ENCODE measurements around the gene FAM83G. TPM values are rescaled to one million over a fixed set of nuclear protein-coding genes. Genes with fewer than 3 reads are reported as not detected.
"Not testable (repeated sequence)": the region's sequence is repeated elsewhere in the genome, so short reads cannot be mapped to it uniquely, and the experiment has no call there.

Gene FAM83G
- polyA plus RNA-seq, 4 donors, result 0.91 to 8.1 (median 6.0) TPM

- DNase-seq (ENCODE audit: low read depth in 4 of 4, low spot score in 3 of 4), result no peak
Observed at GRCh38 chr17:18959071-18959844, 45.3 kb downstream of the FAM83G start.

GRCh38 chr17:18958611-18959010, 46.0 kb downstream of the FAM83G start:
- no peak for DNase-seq (ENCODE audit: low read depth in 4 of 4, low spot score in 3 of 4)

- DNase-seq (ENCODE audit: low read depth in 4 of 4, low spot score in 3 of 4), result no peak
Observed at GRCh38 chr17:18957831-18958230, 46.7 kb downstream of the FAM83G start.

- no peak for DNase-seq (ENCODE audit: low read depth in 4 of 4, low spot score in 3 of 4)
Observed at GRCh38 chr17:18956581-18956980, 48.0 kb downstream of the FAM83G start.

GRCh38 chr17:18956021-18956420, 48.5 kb downstream of the FAM83G start:
- DNase-seq (ENCODE audit: low read depth in 4 of 4, low spot score in 3 of 4), result not testable (repeated sequence)

GRCh38 chr17:18955009-18955408, 49.6 kb downstream of the FAM83G start:
- no peak for DNase-seq (ENCODE audit: low read depth in 4 of 4, low spot score in 3 of 4)

GRCh38 chr17:18954321-18954720, 50.2 kb downstream of the FAM83G start:
- no peak for DNase-seq (ENCODE audit: low read depth in 4 of 4, low spot score in 3 of 4)

GRCh38 chr17:18953231-18953728, 51.3 kb downstream of the FAM83G start:
- no peak for DNase-seq (ENCODE audit: low read depth in 4 of 4, low spot score in 3 of 4)

GRCh38 chr17:18951941-18952842, 52.4 kb downstream of the FAM83G start, which contains the start of gene SLC5A10:
Gene SLC5A10 (plus strand): TSS chr17:18952165. CDS start chr17:18952206, 41 bp downstream.
- no peak for DNase-seq (ENCODE audit: low read depth in 4 of 4, low spot score in 3 of 4)

- peak in 3 of 4 donors; percentile 40 to 57 (median 48) for DNase-seq (ENCODE audit: low read depth in 4 of 4, low spot score in 3 of 4)
Observed at GRCh38 chr17:18950944-18951905, 53.3 kb downstream of the FAM83G start.

- no peak for DNase-seq (ENCODE audit: low read depth in 4 of 4, low spot score in 3 of 4)
Observed at GRCh38 chr17:18950346-18950745, 54.2 kb downstream of the FAM83G start.

GRCh38 chr17:18949566-18949965, 55.0 kb downstream of the FAM83G start:
- no peak for DNase-seq (ENCODE audit: low read depth in 4 of 4, low spot score in 3 of 4)

GRCh38 chr17:18948476-18949006, 56.0 kb downstream of the FAM83G start:
- no peak for DNase-seq (ENCODE audit: low read depth in 4 of 4, low spot score in 3 of 4)

GRCh38 chr17:18947866-18948265, 56.7 kb downstream of the FAM83G start:
- DNase-seq (ENCODE audit: low read depth in 4 of 4, low spot score in 3 of 4), result no peak

GRCh38 chr17:18946536-18946935, 58.0 kb downstream of the FAM83G start:
- no peak for DNase-seq (ENCODE audit: low read depth in 4 of 4, low spot score in 3 of 4)

GRCh38 chr17:18944646-18945045, 59.9 kb downstream of the FAM83G start:
- no peak for DNase-seq (ENCODE audit: low read depth in 4 of 4, low spot score in 3 of 4)

- DNase-seq (ENCODE audit: low read depth in 4 of 4, low spot score in 3 of 4), result no peak
Observed at GRCh38 chr17:18938692-18939023, 65.9 kb downstream of the FAM83G start.

GRCh38 chr17:18937981-18938691, 66.4 kb downstream of the FAM83G start:
- no peak for DNase-seq (ENCODE audit: low read depth in 4 of 4, low spot score in 3 of 4)

All from left renal pelvis (tissue), 4 donors.